WTC11 (cell line): Measurements from ENCODE around the gene CTBP1. TPM values are rescaled to one million over a fixed set of nuclear protein-coding genes. Genes with fewer than 3 reads are reported as not detected.

Source experiments
- ATAC-seq: fragments of 200-7000 bp; cut with Tn5 transposase; 2 replicates; pipeline ENCODE4 v1.10.0; 2021; ENCODE audit warnings: mild to moderate bottlenecking, moderate library complexity
- CTCF ChIA-PET: fragments of 300-600 bp; sonication (Branson Sonifier 250); formaldehyde crosslinking; loops from one replicate; lab custom pipeline; 2021; ENCODE audit warnings: antibody characterized with exemption; lab: Charles Lee
- POLR2A ChIA-PET: fragments of 350-600 bp; sonication (Branson Sonifier 250); formaldehyde crosslinking; loops from one replicate; lab custom pipeline; 2021; ENCODE audit warnings: antibody characterized with exemption; lab: Charles Lee
- DNase-seq: peaks from one replicate; pipeline ENCODE4 v3.0.0; 2021; ENCODE audit warnings: low spot score
- H3K27ac Mint-ChIP-seq: 2 replicates; pipeline ENCODE4 v1.8.0; 2021; ENCODE audit warnings: mixed read lengths
- H3K27me3 Mint-ChIP-seq: 2 replicates; pipeline ENCODE4 v1.8.0; 2021; ENCODE audit warnings: low read depth, mild to moderate bottlenecking, moderate library complexity, mixed read lengths
- H3K36me3 Mint-ChIP-seq: 2 replicates; pipeline ENCODE4 v1.8.0; 2021; ENCODE audit warnings: mixed read lengths
- H3K4me1 Mint-ChIP-seq: 2 replicates; pipeline ENCODE4 v1.8.0; 2022; ENCODE audit warnings: mixed read lengths
- H3K4me3 Mint-ChIP-seq: 2 replicates; pipeline ENCODE4 v1.8.0; 2021; ENCODE audit warnings: mild to moderate bottlenecking, moderate library complexity, mixed read lengths
- H3K9me3 Mint-ChIP-seq: 2 replicates; pipeline ENCODE4 v1.8.0; 2021; ENCODE audit warnings: mixed read lengths
- CREB1 ChIP-seq: sonication (generic); formaldehyde crosslinking; IDR thresholded peaks from 2 replicates; pipeline ENCODE4 v1.8.0; 2023; ENCODE audit warnings: mild to moderate bottlenecking, missing genetic modification reagents
- CREM ChIP-seq: sonication (generic); formaldehyde crosslinking; IDR thresholded peaks from 2 replicates; pipeline ENCODE4 v1.8.1; 2022; ENCODE audit warnings: mild to moderate bottlenecking, missing genetic modification reagents, moderate library complexity
- E2F4 ChIP-seq: sonication (generic); formaldehyde crosslinking; IDR thresholded peaks from 2 replicates; pipeline ENCODE4 v1.8.1; 2022; ENCODE audit warnings: low read depth, mild to moderate bottlenecking, moderate library complexity, missing genetic modification reagents, borderline replicate concordance
- FOXK1 ChIP-seq: sonication (generic); formaldehyde crosslinking; IDR thresholded peaks from 2 replicates; pipeline ENCODE4 v1.8.0; 2022; ENCODE audit warnings: mild to moderate bottlenecking, moderate library complexity, missing genetic modification reagents
- GTF2I ChIP-seq: fragments of 250-450 bp; sonication (Bioruptor Pico); conservative IDR thresholded peaks from 2 replicates; pipeline ENCODE4 v1.4.0; 2021; ENCODE audit warnings: mild to moderate bottlenecking
- IRF2 ChIP-seq: sonication (generic); formaldehyde crosslinking; IDR thresholded peaks from 2 replicates; pipeline ENCODE4 v1.8.0; 2022; ENCODE audit warnings: low read depth, missing genetic modification reagents, borderline replicate concordance
- MYBL2 ChIP-seq: sonication (generic); formaldehyde crosslinking; IDR thresholded peaks from 2 replicates; pipeline ENCODE4 v1.8.1; 2023; ENCODE audit warnings: mild to moderate bottlenecking, moderate library complexity, missing genetic modification reagents
- NFYB ChIP-seq: sonication (generic); formaldehyde crosslinking; conservative IDR thresholded peaks from 2 replicates; pipeline ENCODE4 v1.8.0; 2022; ENCODE audit warnings: low read depth, missing genetic modification reagents
- NR3C1 ChIP-seq: sonication (generic); formaldehyde crosslinking; conservative IDR thresholded peaks from 2 replicates; pipeline ENCODE4 v1.8.1; 2023; ENCODE audit warnings: low read depth, mild to moderate bottlenecking, missing genetic modification reagents
- OVOL2 ChIP-seq: fragments of 250-450 bp; sonication (Bioruptor Pico); IDR thresholded peaks from 2 replicates; pipeline ENCODE4 v1.9.0; 2021; ENCODE audit warnings: mild to moderate bottlenecking, borderline replicate concordance
- PRRX2 ChIP-seq: fragments of 250-450 bp; sonication (Bioruptor Pico); IDR thresholded peaks from 2 replicates; pipeline ENCODE4 v1.8.0; 2021; ENCODE audit warnings: mild to moderate bottlenecking
- SMAD4 ChIP-seq: sonication (generic); formaldehyde crosslinking; IDR thresholded peaks from 2 replicates; pipeline ENCODE4 v1.8.0; 2022; ENCODE audit warnings: mild to moderate bottlenecking, missing genetic modification reagents
- TCF7 ChIP-seq: sonication (generic); formaldehyde crosslinking; IDR thresholded peaks from 2 replicates; pipeline ENCODE4 v1.8.0; 2022; ENCODE audit warnings: mild to moderate bottlenecking, low read depth, missing genetic modification reagents, moderate library complexity
- ZBTB21 ChIP-seq: sonication (generic); formaldehyde crosslinking; IDR thresholded peaks from 2 replicates; pipeline ENCODE4 v1.8.1; 2023; ENCODE audit warnings: mild to moderate bottlenecking, missing genetic modification reagents, borderline replicate concordance
- ZNF138 ChIP-seq: sonication (generic); formaldehyde crosslinking; conservative IDR thresholded peaks from 2 replicates; pipeline ENCODE4 v1.8.1; 2022; ENCODE audit warnings: mild to moderate bottlenecking, moderate library complexity, missing genetic modification reagents
- ZNF219 ChIP-seq: sonication (generic); formaldehyde crosslinking; IDR thresholded peaks from 2 replicates; pipeline ENCODE4 v1.8.0; 2023; ENCODE audit warnings: missing genetic modification reagents, mild to moderate bottlenecking, borderline replicate concordance
- ZNF281 ChIP-seq: sonication (generic); formaldehyde crosslinking; IDR thresholded peaks from 2 replicates; pipeline ENCODE4 v1.8.0; 2023; ENCODE audit warnings: mild to moderate bottlenecking, missing genetic modification reagents
- ZNF396 ChIP-seq: fragments of 250-450 bp; sonication (Bioruptor Pico); IDR thresholded peaks from 2 replicates; pipeline ENCODE4 v1.8.0; 2021; ENCODE audit warnings: mild to moderate bottlenecking, moderate library complexity, borderline replicate concordance
- ZNF423 ChIP-seq: fragments of 250-450 bp; sonication (Bioruptor Pico); IDR thresholded peaks from 2 replicates; pipeline ENCODE4 v2.1.2; 2022; ENCODE audit warnings: mild to moderate bottlenecking, moderate library complexity
- total RNA-seq: library from RNA; stranded (reverse); gene quantifications from 3 replicates; pipeline ENCODE4 v1.2.3, GENCODE V29; 2021
- TF ChIP-seq, protein P1 (sequence below): fragments of 250-450 bp; sonication (Bioruptor Pico); IDR thresholded peaks from 2 replicates; pipeline ENCODE4 v1.9.0; 2021; ENCODE audit warnings: mild to moderate bottlenecking
- TF ChIP-seq, protein P2 (sequence below): fragments of 250-450 bp; sonication (Bioruptor Pico); IDR thresholded peaks from 2 replicates; pipeline ENCODE4 v1.9.0; 2021; ENCODE audit warnings: mild to moderate bottlenecking, borderline replicate concordance
- TF ChIP-seq, protein P3 (sequence below): sonication (generic); formaldehyde crosslinking; IDR thresholded peaks from 2 replicates; pipeline ENCODE4 v1.8.0; 2023; ENCODE audit warnings: missing genetic modification reagents

CTBP1 gene
- total RNA-seq, 1 experiment from 2014 or later, result 143 TPM

DNA sequence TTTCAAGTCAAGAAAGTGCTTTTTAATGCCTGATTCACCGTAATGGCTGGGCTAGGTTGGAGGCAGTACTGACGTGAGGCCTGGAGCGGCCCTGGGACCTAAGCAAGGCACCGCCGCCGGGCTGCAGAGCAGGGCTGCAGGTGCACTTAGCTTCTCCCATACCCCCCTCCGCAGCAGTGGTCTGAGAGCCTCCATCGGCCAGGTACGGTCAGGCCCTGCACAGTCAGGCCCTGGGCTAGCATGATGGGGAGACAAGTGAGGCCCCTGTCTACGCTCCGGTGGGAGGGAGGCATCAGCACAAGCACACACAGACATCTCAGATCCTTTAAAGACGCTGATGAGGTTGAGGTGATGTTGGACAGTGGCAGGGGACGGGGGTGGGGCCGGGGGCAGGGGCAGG lies 45.5 kb upstream of the CTBP1 start:
- DNase-seq (no peak), ATAC-seq (no peak)
- Mint-ChIP-seq H3K4me3 (no peak overlapping the region), H3K4me1 (peaks cover 53% of the 10 kb centered on the region), H3K27me3 (no peaks in the 10 kb centered on the region), H3K27ac (no peak overlapping the region), H3K9me3 (no peaks in the 10 kb centered on the region), H3K36me3 (peaks cover 11% of the 10 kb centered on the region; the same call in 1 of the 2 replicates)
- TF ChIP-seq ZNF281 (CRISPR knock-in tag) (no peak), CREB1 (CRISPR knock-in tag) (no peak), NFYB (CRISPR knock-in tag) (no peak)
- TF ChIP-seq, protein P1, sequence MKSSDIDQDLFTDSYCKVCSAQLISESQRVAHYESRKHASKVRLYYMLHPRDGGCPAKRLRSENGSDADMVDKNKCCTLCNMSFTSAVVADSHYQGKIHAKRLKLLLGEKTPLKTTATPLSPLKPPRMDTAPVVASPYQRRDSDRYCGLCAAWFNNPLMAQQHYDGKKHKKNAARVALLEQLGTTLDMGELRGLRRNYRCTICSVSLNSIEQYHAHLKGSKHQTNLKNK (CRISPR knock-in tag), result no peak
- TF ChIP-seq, protein P2, sequence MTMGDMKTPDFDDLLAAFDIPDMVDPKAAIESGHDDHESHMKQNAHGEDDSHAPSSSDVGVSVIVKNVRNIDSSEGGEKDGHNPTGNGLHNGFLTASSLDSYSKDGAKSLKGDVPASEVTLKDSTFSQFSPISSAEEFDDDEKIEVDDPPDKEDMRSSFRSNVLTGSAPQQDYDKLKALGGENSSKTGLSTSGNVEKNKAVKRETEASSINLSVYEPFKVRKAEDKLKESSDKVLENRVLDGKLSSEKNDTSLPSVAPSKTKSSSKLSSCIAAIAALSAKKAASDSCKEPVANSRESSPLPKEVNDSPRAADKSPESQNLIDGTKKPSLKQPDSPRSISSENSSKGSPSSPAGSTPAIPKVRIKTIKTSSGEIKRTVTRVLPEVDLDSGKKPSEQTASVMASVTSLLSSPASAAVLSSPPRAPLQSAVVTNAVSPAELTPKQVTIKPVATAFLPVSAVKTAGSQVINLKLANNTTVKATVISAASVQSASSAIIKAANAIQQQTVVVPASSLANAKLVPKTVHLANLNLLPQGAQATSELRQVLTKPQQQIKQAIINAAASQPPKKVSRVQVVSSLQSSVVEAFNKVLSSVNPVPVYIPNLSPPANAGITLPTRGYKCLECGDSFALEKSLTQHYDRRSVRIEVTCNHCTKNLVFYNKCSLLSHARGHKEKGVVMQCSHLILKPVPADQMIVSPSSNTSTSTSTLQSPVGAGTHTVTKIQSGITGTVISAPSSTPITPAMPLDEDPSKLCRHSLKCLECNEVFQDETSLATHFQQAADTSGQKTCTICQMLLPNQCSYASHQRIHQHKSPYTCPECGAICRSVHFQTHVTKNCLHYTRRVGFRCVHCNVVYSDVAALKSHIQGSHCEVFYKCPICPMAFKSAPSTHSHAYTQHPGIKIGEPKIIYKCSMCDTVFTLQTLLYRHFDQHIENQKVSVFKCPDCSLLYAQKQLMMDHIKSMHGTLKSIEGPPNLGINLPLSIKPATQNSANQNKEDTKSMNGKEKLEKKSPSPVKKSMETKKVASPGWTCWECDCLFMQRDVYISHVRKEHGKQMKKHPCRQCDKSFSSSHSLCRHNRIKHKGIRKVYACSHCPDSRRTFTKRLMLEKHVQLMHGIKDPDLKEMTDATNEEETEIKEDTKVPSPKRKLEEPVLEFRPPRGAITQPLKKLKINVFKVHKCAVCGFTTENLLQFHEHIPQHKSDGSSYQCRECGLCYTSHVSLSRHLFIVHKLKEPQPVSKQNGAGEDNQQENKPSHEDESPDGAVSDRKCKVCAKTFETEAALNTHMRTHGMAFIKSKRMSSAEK (CRISPR knock-in tag), result no peak
- ChIA-PET CTCF (interaction anchor here (0.6 to 2.3 kb wide), 5 partner anchors 8 to 62 kb away, joined by 3 to 8 read pairs (median 5); no protein-coding TSS in a partner anchor), POLR2A (no interaction called here)

GRCh38 chr4:1293991-1294390 lies 45.1 kb upstream of the CTBP1 start:
- Mint-ChIP-seq H3K4me3 (no peak overlapping the region), H3K27ac (peak overlapping the region; percentile 81), H3K4me1 (peaks cover 53% of the 10 kb centered on the region), H3K36me3 (peaks cover 9% of the 10 kb centered on the region; the same call in 1 of the 2 replicates), H3K9me3 (no peaks in the 10 kb centered on the region), H3K27me3 (no peaks in the 10 kb centered on the region)
- TF ChIP-seq PRRX2 (CRISPR knock-in tag) (no peak), FOXK1 (CRISPR knock-in tag) (no peak), OVOL2 (CRISPR knock-in tag) (no peak), ZBTB21 (CRISPR knock-in tag) (no peak), CREM (no peak), NFYB (CRISPR knock-in tag) (no peak), E2F4 (no peak), ZNF423 (CRISPR knock-in tag) (no peak), NR3C1 (CRISPR knock-in tag) (no peak), ZNF219 (CRISPR knock-in tag) (no peak), IRF2 (no peak), GTF2I (no peak), ZNF138 (CRISPR knock-in tag) (no peak), ZNF396 (CRISPR knock-in tag) (no peak), MYBL2 (CRISPR knock-in tag) (no peak), TCF7 (CRISPR knock-in tag) (no peak), SMAD4 (CRISPR knock-in tag) (no peak)
- TF ChIP-seq, protein P3, sequence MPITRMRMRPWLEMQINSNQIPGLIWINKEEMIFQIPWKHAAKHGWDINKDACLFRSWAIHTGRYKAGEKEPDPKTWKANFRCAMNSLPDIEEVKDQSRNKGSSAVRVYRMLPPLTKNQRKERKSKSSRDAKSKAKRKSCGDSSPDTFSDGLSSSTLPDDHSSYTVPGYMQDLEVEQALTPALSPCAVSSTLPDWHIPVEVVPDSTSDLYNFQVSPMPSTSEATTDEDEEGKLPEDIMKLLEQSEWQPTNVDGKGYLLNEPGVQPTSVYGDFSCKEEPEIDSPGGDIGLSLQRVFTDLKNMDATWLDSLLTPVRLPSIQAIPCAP (CRISPR knock-in tag), result no peak
- POLR2A ChIA-PET, result no interaction called here
- DNase-seq (no peak), ATAC-seq (no peak)
- CTCF ChIA-PET, result interaction anchor here (1.3 to 2.3 kb wide), 4 partner anchors 15 to 62 kb away, joined by 3 to 8 read pairs (median 4); no protein-coding TSS in a partner anchor
